H1 (cell line): ENCODE data around the gene SPINT2. TPM values are rescaled to one million over a fixed set of nuclear protein-coding genes. Genes with fewer than 3 reads are reported as not detected.

Experiments
- CTCF ChIA-PET: fragments of 300-600 bp; sonication (Branson Sonifier 250); formaldehyde crosslinking; loops from one replicate; lab custom pipeline; 2021; ENCODE audit not compliant: partially characterized antibody; lab: Charles Lee
- POLR2A ChIA-PET: fragments of 300-600 bp; sonication (Branson Sonifier 250); formaldehyde crosslinking; loops from one replicate; lab custom pipeline; 2021; ENCODE audit warnings: inconsistent platforms; ENCODE audit not compliant: partially characterized antibody; lab: Charles Lee
- DNase-seq, 2 experiments: peaks; one replicate each; pipeline versions ENCODE4 v3.0.0 to v3.0.0-alpha.2; 2010 to 2022; ENCODE audit warnings: low spot score in 2 of 2, low read depth in 1 of 2, mixed read lengths in 1 of 2
- FAIRE-seq: peaks from 2 replicates; lab custom pipeline; 2011; peaks lifted over from hg19 to GRCh38; lab: Jason Lieb, UNC
- H2AFZ ChIP-seq: 2 replicates; pipeline ENCODE4 v1.8.1; 2012; ENCODE audit warnings: low read length, inconsistent platforms
- H2AK5ac ChIP-seq: 2 replicates; pipeline ENCODE4 v1.6.1; 2013; ENCODE audit warnings: low read depth, low read length
- H2BK120ac ChIP-seq: replicated peaks from 2 replicates; pipeline ENCODE3; 2013; ENCODE audit warnings: low read depth, low read length, inconsistent platforms
- H2BK12ac ChIP-seq: 2 replicates; pipeline ENCODE4 v1.6.1; 2013; ENCODE audit warnings: low read depth, low read length
- H2BK15ac ChIP-seq: 2 replicates; pipeline ENCODE4 v1.6.1; 2013; ENCODE audit warnings: low read length
- H2BK20ac ChIP-seq: 2 replicates; pipeline ENCODE4 v1.6.1; 2013; ENCODE audit warnings: low read length
- H2BK5ac ChIP-seq: 2 replicates; pipeline ENCODE4 v1.6.1; 2013; ENCODE audit warnings: low read depth, low read length
- H3K14ac ChIP-seq: 2 replicates; pipeline ENCODE4 v1.6.1; 2013; ENCODE audit warnings: inconsistent platforms; ENCODE audit not compliant: insufficient read length
- H3K18ac ChIP-seq: 2 replicates; pipeline ENCODE4 v1.6.1; 2013; ENCODE audit warnings: low read length; ENCODE audit errors: extremely low read depth
- H3K23ac ChIP-seq: 2 replicates; pipeline ENCODE4 v1.6.1; 2013; ENCODE audit warnings: inconsistent platforms; ENCODE audit not compliant: insufficient read length
- H3K23me2 ChIP-seq: 2 replicates; pipeline ENCODE4 v1.6.1; 2013; ENCODE audit warnings: low read depth, low read length
- H3K27ac ChIP-seq: 2 replicates; pipeline ENCODE4 v1.6.1; 2011; ENCODE audit warnings: low read depth, low read length, inconsistent platforms
- H3K27me3 ChIP-seq, 4 experiments: replicated peaks in 1 of 4; 1 replicate in 1 of 4; 2 replicates in 3 of 4; pipeline versions ENCODE4 v1.6.1 to v1.8.1; 2011 to 2013; ENCODE audit warnings: low read length in 3 of 4, mild to moderate bottlenecking in 3 of 4, inconsistent platforms in 2 of 4, mixed read lengths in 2 of 4, moderate library complexity in 1 of 4; ENCODE audit not compliant: control insufficient read depth in 3 of 4, insufficient read depth in 3 of 4; ENCODE audit errors: extremely low read depth in 1 of 4
- H3K36me3 ChIP-seq, 4 experiments: 2 replicates each; pipeline versions ENCODE4 v1.6.1 to v1.8.1; 2011 to 2013; ENCODE audit warnings: mild to moderate bottlenecking in 4 of 4, low read length in 3 of 4, moderate library complexity in 2 of 4, control low read depth in 1 of 4, inconsistent platforms in 1 of 4; ENCODE audit not compliant: insufficient read depth in 4 of 4, control insufficient read depth in 2 of 4
- H3K4ac ChIP-seq: replicated peaks from 2 replicates; pipeline ENCODE3; 2013; ENCODE audit warnings: low read length, low read depth, mixed read lengths, inconsistent platforms; ENCODE audit not compliant: insufficient read length
- H3K4me1 ChIP-seq, 4 experiments: replicated peaks in 1 of 4; 1 replicate in 1 of 4; 2 replicates in 3 of 4; pipeline versions ENCODE4 v1.6.1 to v1.8.1; 2011 to 2013; ENCODE audit warnings: low read length in 3 of 4, inconsistent platforms in 2 of 4, mixed read lengths in 1 of 4; ENCODE audit not compliant: insufficient read depth in 4 of 4, control insufficient read depth in 3 of 4
- H3K4me2 ChIP-seq, 2 experiments: 2 replicates each; pipeline versions ENCODE4 v1.6.1 to v1.8.1; 2011 to 2013; ENCODE audit warnings: low read depth in 2 of 2, low read length in 2 of 2, control low read depth in 1 of 2, inconsistent platforms in 1 of 2, mild to moderate bottlenecking in 1 of 2; ENCODE audit not compliant: insufficient read depth in 1 of 2
- H3K4me3 ChIP-seq, 4 experiments: fragments of 200-600, 300-600 bp in 1 of 4; sonication (generic), shearing (Covaris generic), sonication (Bioruptor Twin) in 1 of 4; 2 replicates each; pipeline versions ENCODE4 v1.5.1 to v1.8.1; 2011 to 2016; ENCODE audit warnings: low read length in 4 of 4, low read depth in 3 of 4, control low read depth in 2 of 4, inconsistent platforms in 2 of 4, mild to moderate bottlenecking in 2 of 4, mixed read lengths in 1 of 4, moderate library complexity in 1 of 4; ENCODE audit not compliant: insufficient read depth in 2 of 4; ENCODE audit errors: extremely low read depth in 1 of 4
- H3K56ac ChIP-seq: replicated peaks from 2 replicates; pipeline ENCODE3; 2013; ENCODE audit warnings: low read depth, mild to moderate bottlenecking, mixed read lengths, low read length, inconsistent platforms; ENCODE audit not compliant: insufficient read length
- H3K79me1 ChIP-seq: 2 replicates; pipeline ENCODE4 v1.6.1; 2013; ENCODE audit warnings: low read depth, low read length, control low read depth
- H3K79me2 ChIP-seq, 2 experiments: 2 replicates each; pipeline versions ENCODE4 v1.6.1 to v1.8.1; 2012 to 2013; ENCODE audit warnings: low read length in 2 of 2, mild to moderate bottlenecking in 2 of 2, inconsistent platforms in 1 of 2; ENCODE audit not compliant: insufficient read depth in 2 of 2, control insufficient read depth in 1 of 2
- H3K9ac ChIP-seq, 4 experiments: replicated peaks in 1 of 4; 1 replicate in 1 of 4; 2 replicates in 3 of 4; pipeline versions ENCODE4 v1.6.1 to v1.8.1; 2011 to 2013; ENCODE audit warnings: low read depth in 3 of 4, low read length in 3 of 4, control low read depth in 2 of 4, mild to moderate bottlenecking in 2 of 4, moderate library complexity in 2 of 4, inconsistent platforms in 1 of 4; ENCODE audit errors: extremely low read depth in 1 of 4
- H3K9me3 ChIP-seq, 2 experiments: 2 replicates each; pipeline versions ENCODE4 v1.6.1 to v1.8.1; 2012 to 2013; ENCODE audit warnings: mild to moderate bottlenecking in 2 of 2, moderate library complexity in 2 of 2, control low read depth in 1 of 2, inconsistent platforms in 1 of 2, low read depth in 1 of 2, low read length in 1 of 2, mixed read lengths in 1 of 2; ENCODE audit not compliant: insufficient read depth in 2 of 2
- H4K20me1 ChIP-seq, 2 experiments: replicated peaks in 1 of 2; 2 replicates each; pipeline versions ENCODE3 to v1.8.1; 2011 to 2013; ENCODE audit warnings: inconsistent platforms in 2 of 2, low read length in 2 of 2, mild to moderate bottlenecking in 1 of 2; ENCODE audit not compliant: insufficient read depth in 2 of 2, control insufficient read depth in 1 of 2
- H4K5ac ChIP-seq: 2 replicates; pipeline ENCODE4 v1.6.1; 2013; ENCODE audit warnings: low read length, low read depth, mixed read lengths, inconsistent platforms; ENCODE audit not compliant: insufficient read length
- H4K8ac ChIP-seq: 2 replicates; pipeline ENCODE4 v1.8.0; 2013; ENCODE audit warnings: mild to moderate bottlenecking, moderate library complexity, low read length, inconsistent platforms; ENCODE audit not compliant: insufficient read depth; ENCODE audit errors: extremely low read depth
- H4K91ac ChIP-seq: replicated peaks from 2 replicates; pipeline ENCODE3; 2013; ENCODE audit warnings: low read length, mixed read lengths, inconsistent platforms; ENCODE audit not compliant: insufficient read length
- POLR2AphosphoS5 ChIP-seq: IDR thresholded peaks from 2 replicates; pipeline ENCODE4 v1.6.1; 2011; ENCODE audit warnings: low read depth, low read length
- WGBS, 2 experiments: shearing (Covaris generic) in 1 of 2; methylation state at CpG; one replicate each; pipeline versions ENCODE4 v1.1.6 to v1.1.7; 2013 to 2015; ENCODE audit warnings: low lambda C conversion rate in 2 of 2, mixed read lengths in 2 of 2, inconsistent platforms in 1 of 2, low coverage in 1 of 2, missing lambda C conversion rate in 1 of 2; ENCODE audit not compliant: insufficient replicate concordance in 2 of 2, insufficient coverage in 1 of 2, insufficient read length in 1 of 2; ENCODE audit errors: extremely low coverage in 1 of 2, missing lambda C conversion rate in 1 of 2; 5-methylcytosine and 5-hydroxymethylcytosine counted together
- polyA plus RNA-seq, 7 experiments: library from polyadenylated mRNA; depleted of rRNA in 3 of 7; stranded (reverse) in 5 of 7; unstranded in 2 of 7; fragments of >200 nt in 5 of 7; fragments of 200-250 nt in 2 of 7; gene quantifications; 1 replicate in 5 of 7; 2 replicates in 1 of 7; 4 replicates in 1 of 7; pipeline versions ENCODE4 v1.2.1 to v1.2.3, GENCODE V29; 2011 to 2013; ENCODE audit warnings: missing spikeins in 2 of 7, mixed read lengths in 2 of 7
- total RNA-seq: library from RNA; stranded (reverse); fragmentation: NEBNext Ultra II Directional; extraction: Animal tissue kit (Norgen Biotek cat#: 25700); gene quantifications from 2 replicates; pipeline ENCODE4 v1.2.1, GENCODE V29; 2021

SPINT2 gene
- total and polyA plus RNA-seq, 2 of the 8 experiments (the other 6 are each of a cell fraction or from before 2014, with no cell fraction given), result 294 to 296 TPM

DNA sequence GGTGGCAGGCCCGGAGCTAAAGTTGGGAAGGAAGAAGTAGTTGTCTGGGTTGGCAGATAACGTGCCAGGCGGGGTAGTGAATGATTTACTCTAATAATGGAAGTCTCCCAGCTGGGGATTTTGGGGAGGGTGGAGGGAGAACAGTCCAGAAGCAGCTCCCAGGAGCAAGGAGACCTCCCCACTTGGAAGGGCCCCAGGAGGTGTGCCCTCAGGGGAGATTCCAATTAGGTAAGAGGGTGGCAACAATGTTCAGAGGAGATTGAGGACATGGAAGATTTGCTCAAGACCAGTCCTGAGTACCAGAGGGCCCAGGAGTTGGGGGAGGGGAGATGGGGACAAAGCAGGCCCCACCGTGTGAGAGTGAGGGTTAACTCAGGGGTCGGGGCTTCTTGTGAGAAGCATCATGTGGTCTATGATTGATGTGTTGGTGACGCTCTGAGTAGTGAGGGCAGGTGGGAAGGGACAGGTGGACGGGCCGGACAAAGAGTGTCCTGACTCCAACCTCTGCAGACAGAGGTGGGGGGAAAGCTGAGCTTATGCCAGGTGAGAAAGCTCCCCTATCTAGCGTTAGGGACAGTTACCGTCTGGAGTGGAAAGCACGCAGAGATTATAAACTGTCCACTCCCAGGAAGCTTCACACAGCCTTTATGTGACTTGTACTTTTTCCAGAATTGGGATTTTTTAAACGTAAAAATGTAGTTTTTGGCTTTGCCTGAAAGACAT is 3.5 kb downstream of the SPINT2 start:
- FAIRE-seq (no peak), DNase-seq (no peak)
- Histone ChIP-seq H3K23ac (no peak overlapping the region), H3K4ac (no peak overlapping the region), H3K79me2 (peaks cover 37 to 76% of the 10 kb centered on the region in 2 experiments), H2AK5ac (no peak overlapping the region), H3K27me3 (no peaks in the 10 kb centered on the region), H3K9me3 (no peaks in the 10 kb centered on the region), H3K4me2 (peak overlapping the region; percentile 97 to 100; a peak in 3 of 4 replicates), H3K14ac (no peak overlapping the region), H2BK5ac (peak overlapping the region; percentile 21; the same call in 1 of the 2 replicates), H3K4me1 (peaks cover 12 to 32% (median 19%) of the 10 kb centered on the region in 4 experiments), H2BK15ac (no peak overlapping the region), H4K5ac (no peak overlapping the region), H3K9ac (peak overlapping the region in 1 of 4 experiments; percentile 33; a peak in 1 of 7 replicates), H3K36me3 (0 out of 8 replicates have a peak, but pooled peaks cover 0 to 5% (median 0%) of the 10 kb centered on the region in 4 experiments), H4K91ac (no peak overlapping the region), H2AFZ (no peak overlapping the region), H3K27ac (no peak overlapping the region), H2BK12ac (no peak overlapping the region), H4K20me1 (peaks cover 10 to 24% of the 10 kb centered on the region in 2 experiments), H3K23me2 (peaks cover 7% of the 10 kb centered on the region), H2BK20ac (no peak overlapping the region), H3K56ac (no peak overlapping the region), H3K79me1 (peaks cover 21% of the 10 kb centered on the region), H4K8ac (no peak overlapping the region), H3K18ac (no peak overlapping the region), H2BK120ac (no peak overlapping the region), H3K4me3 (no peak overlapping the region; a peak in 1 of 8 replicates)
- ChIA-PET POLR2A (interaction anchor here (0.7 to 3.6 kb wide), 8 partner anchors 8 to 107 kb away, joined by 3 to 25 read pairs (median 3); partner anchors contain the start of gene PSMD8), CTCF (interaction anchor here (0.9 to 8.6 kb wide), 9 partner anchors 9 to 116 kb away, joined by 3 to 84 read pairs (median 4); partner anchors contain the start of gene PPP1R14A)
- no peak for TF ChIP-seq POLR2AphosphoS5
- 84% methylated on average over 12 of the region's 12 CpGs; no CpG with 5 or more reads in 1 of the 2 experiments for WGBS, 2 experiments
